ENCODE results near the gene TNFAIP8. TPM values are rescaled to one million over a fixed set of nuclear protein-coding genes. Genes with fewer than 3 reads are reported as not detected.

TNFAIP8 gene
- total and polyA plus RNA-seq, 10 of the 15 experiments (the other 5 are each of a cell fraction or from before 2014, with no cell fraction given), result 124 to 324 (median 177) TPM

DNA sequence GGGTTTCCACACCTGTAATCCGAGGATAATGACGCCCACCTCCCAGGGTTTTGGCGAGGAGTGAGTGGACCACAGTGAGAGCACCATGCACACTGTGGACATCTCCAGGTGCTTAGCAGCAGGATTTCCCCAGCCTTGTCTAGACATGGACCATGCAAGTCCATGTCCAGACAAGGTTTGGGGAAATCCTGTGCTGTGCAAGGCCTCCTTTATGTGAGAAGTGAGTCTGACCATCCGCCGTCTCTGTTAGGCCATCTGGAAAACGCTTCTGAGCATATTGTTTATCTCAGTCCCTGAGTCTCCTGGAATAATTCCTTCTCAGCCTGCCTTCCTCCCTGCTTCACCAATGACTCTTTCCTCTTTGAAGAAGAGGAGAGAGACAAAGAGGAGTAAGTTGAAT, 26.2 kb upstream of the TNFAIP8 start:
- H3K4me1 ChIP-seq (ENCODE audit: control insufficient read depth, insufficient read depth, low read length), result peaks cover 48% of the 10 kb centered on the region
- POLR2A ChIA-PET, result interaction anchor here (0.7 to 20.9 kb wide), 3 partner anchors 11 to 31 kb away, joined by 3 to 657 read pairs (median 3); partner anchors contain the start of gene TNFAIP8
- no TSS peak for BruUV-seq (replicated peaks)
- SMC1A ChIA-PET (ENCODE audit: uncharacterized antibody, unreplicated experiment), result interaction anchor here (19.8 to 21.4 kb wide), 2 partner anchors 18 to 72 kb away, joined by 318 to 583 read pairs; no protein-coding TSS in a partner anchor
- RAD21 ChIA-PET (ENCODE audit: unreplicated experiment), result interaction anchor here (0.6 to 18.7 kb wide), 3 partner anchors 14 to 58 kb away, joined by 3 to 501 read pairs (median 3); partner anchors contain the start of gene TNFAIP8
- no peak for DNase-seq (ENCODE audit: low read depth, low spot score)
- H3K4me2 ChIP-seq (ENCODE audit: control insufficient read depth, insufficient read depth), result no peak overlapping the region
- H3K27ac ChIP-seq (ENCODE audit: control insufficient read depth, insufficient read depth), result no peak overlapping the region; the same call in 1 of the 2 replicates
- no peaks in the 10 kb centered on the region for H4K20me1 ChIP-seq (ENCODE audit: control insufficient read depth, insufficient read depth)
- H3K79me2 ChIP-seq (ENCODE audit: control insufficient read depth, insufficient read depth, low read length), result peaks cover 89% of the 10 kb centered on the region
- in situ Hi-C loops (cut with MboI) (no loop called here), intact Hi-C loops (cut with micrococcal nuclease; ENCODE audit: unreplicated experiment) (loop anchor here (10.0 kb wide), 1 partner anchor 305 kb away; no protein-coding TSS in a partner anchor)
- no peak overlapping the region for H3K9ac ChIP-seq (ENCODE audit: control insufficient read depth, insufficient read depth, low read length)
- H3K4me3 ChIP-seq, result no peak overlapping the region
- CTCF ChIA-PET, result interaction anchor here (1.1 to 20.3 kb wide), 3 partner anchors 16 to 81 kb away, joined by 3 to 261 read pairs (median 61); no protein-coding TSS in a partner anchor
- no peak overlapping the region for H2AFZ ChIP-seq (ENCODE audit: control insufficient read depth, low read depth, low read length)
- ATAC-seq, result no peak
- 94% methylated on average over 6 of the region's 6 CpGs for WGBS (ENCODE audit: insufficient coverage, insufficient replicate concordance, low lambda C conversion rate, missing lambda C conversion rate)
- no peaks in the 10 kb centered on the region for H3K27me3 ChIP-seq (replicated peaks in 1 of 2; ENCODE audit: control insufficient read depth in 2 of 2, insufficient read depth in 2 of 2, low read length in 1 of 2)
- H3K9me3 ChIP-seq (replicated peaks; ENCODE audit: control insufficient read depth, insufficient read depth, low read length), result no peaks in the 10 kb centered on the region
- H3K36me3 ChIP-seq (ENCODE audit: control insufficient read depth in 2 of 2, insufficient read depth in 2 of 2, low read length in 1 of 2), result peaks cover 0 to 3% of the 10 kb centered on the region in 2 experiments; a peak in 2 of 4 replicates
- no peak for FAIRE-seq
- TF ChIP-seq, protein P1, sequence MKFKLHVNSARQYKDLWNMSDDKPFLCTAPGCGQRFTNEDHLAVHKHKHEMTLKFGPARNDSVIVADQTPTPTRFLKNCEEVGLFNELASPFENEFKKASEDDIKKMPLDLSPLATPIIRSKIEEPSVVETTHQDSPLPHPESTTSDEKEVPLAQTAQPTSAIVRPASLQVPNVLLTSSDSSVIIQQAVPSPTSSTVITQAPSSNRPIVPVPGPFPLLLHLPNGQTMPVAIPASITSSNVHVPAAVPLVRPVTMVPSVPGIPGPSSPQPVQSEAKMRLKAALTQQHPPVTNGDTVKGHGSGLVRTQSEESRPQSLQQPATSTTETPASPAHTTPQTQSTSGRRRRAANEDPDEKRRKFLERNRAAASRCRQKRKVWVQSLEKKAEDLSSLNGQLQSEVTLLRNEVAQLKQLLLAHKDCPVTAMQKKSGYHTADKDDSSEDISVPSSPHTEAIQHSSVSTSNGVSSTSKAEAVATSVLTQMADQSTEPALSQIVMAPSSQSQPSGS (IDR thresholded peaks at IDR 0.05; ENCODE audit: low read length), result no peak
- TF ChIP-seq, protein P2, sequence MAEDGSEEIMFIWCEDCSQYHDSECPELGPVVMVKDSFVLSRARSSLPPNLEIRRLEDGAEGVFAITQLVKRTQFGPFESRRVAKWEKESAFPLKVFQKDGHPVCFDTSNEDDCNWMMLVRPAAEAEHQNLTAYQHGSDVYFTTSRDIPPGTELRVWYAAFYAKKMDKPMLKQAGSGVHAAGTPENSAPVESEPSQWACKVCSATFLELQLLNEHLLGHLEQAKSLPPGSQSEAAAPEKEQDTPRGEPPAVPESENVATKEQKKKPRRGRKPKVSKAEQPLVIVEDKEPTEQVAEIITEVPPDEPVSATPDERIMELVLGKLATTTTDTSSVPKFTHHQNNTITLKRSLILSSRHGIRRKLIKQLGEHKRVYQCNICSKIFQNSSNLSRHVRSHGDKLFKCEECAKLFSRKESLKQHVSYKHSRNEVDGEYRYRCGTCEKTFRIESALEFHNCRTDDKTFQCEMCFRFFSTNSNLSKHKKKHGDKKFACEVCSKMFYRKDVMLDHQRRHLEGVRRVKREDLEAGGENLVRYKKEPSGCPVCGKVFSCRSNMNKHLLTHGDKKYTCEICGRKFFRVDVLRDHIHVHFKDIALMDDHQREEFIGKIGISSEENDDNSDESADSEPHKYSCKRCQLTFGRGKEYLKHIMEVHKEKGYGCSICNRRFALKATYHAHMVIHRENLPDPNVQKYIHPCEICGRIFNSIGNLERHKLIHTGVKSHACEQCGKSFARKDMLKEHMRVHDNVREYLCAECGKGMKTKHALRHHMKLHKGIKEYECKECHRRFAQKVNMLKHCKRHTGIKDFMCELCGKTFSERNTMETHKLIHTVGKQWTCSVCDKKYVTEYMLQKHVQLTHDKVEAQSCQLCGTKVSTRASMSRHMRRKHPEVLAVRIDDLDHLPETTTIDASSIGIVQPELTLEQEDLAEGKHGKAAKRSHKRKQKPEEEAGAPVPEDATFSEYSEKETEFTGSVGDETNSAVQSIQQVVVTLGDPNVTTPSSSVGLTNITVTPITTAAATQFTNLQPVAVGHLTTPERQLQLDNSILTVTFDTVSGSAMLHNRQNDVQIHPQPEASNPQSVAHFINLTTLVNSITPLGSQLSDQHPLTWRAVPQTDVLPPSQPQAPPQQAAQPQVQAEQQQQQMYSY (CRISPR knock-in tag; IDR thresholded peaks at IDR 0.05), result no peak
- no peak for TF ChIP-seq POU2F2 (IDR thresholded peaks at IDR 0.05; ENCODE audit: borderline replicate concordance, low read depth, low read length)
- TF ChIP-seq, protein P3, sequence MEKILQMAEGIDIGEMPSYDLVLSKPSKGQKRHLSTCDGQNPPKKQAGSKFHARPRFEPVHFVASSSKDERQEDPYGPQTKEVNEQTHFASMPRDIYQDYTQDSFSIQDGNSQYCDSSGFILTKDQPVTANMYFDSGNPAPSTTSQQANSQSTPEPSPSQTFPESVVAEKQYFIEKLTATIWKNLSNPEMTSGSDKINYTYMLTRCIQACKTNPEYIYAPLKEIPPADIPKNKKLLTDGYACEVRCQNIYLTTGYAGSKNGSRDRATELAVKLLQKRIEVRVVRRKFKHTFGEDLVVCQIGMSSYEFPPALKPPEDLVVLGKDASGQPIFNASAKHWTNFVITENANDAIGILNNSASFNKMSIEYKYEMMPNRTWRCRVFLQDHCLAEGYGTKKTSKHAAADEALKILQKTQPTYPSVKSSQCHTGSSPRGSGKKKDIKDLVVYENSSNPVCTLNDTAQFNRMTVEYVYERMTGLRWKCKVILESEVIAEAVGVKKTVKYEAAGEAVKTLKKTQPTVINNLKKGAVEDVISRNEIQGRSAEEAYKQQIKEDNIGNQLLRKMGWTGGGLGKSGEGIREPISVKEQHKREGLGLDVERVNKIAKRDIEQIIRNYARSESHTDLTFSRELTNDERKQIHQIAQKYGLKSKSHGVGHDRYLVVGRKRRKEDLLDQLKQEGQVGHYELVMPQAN (conservative IDR thresholded peaks at IDR 0.05), result no peak
- TF ChIP-seq GABPA (IDR thresholded peaks at IDR 0.05; ENCODE audit: low read depth), result no peak
- TF ChIP-seq KDM1A (IDR thresholded peaks at IDR 0.05; ENCODE audit: borderline replicate concordance), result no peak
- TF ChIP-seq, protein P4, sequence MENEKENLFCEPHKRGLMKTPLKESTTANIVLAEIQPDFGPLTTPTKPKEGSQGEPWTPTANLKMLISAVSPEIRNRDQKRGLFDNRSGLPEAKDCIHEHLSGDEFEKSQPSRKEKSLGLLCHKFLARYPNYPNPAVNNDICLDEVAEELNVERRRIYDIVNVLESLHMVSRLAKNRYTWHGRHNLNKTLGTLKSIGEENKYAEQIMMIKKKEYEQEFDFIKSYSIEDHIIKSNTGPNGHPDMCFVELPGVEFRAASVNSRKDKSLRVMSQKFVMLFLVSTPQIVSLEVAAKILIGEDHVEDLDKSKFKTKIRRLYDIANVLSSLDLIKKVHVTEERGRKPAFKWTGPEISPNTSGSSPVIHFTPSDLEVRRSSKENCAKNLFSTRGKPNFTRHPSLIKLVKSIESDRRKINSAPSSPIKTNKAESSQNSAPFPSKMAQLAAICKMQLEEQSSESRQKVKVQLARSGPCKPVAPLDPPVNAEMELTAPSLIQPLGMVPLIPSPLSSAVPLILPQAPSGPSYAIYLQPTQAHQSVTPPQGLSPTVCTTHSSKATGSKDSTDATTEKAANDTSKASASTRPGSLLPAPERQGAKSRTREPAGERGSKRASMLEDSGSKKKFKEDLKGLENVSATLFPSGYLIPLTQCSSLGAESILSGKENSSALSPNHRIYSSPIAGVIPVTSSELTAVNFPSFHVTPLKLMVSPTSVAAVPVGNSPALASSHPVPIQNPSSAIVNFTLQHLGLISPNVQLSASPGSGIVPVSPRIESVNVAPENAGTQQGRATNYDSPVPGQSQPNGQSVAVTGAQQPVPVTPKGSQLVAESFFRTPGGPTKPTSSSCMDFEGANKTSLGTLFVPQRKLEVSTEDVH (IDR thresholded peaks at IDR 0.05; ENCODE audit: low read depth, partially characterized antibody), result no peak
- no peak for TF ChIP-seq SIX5 (IDR thresholded peaks at IDR 0.05; ENCODE audit: low read depth, low read length, severe bottlenecking)

Data from GM12878 (cell line).